ENCODE data around the gene TNFRSF4. TPM values are rescaled to one million over a fixed set of nuclear protein-coding genes. Genes with fewer than 3 reads are reported as not detected.
A peak's percentile ranks its signal among the peaks of the same experiment; 100 is the strongest.

Gene TNFRSF4
- total and polyA plus RNA-seq, 9 of the 15 experiments (the other 6 are each of a cell fraction or from before 2014, with no cell fraction given) = 0.07 to 0.44 (median 0.19) TPM; not detected in 5

DNA sequence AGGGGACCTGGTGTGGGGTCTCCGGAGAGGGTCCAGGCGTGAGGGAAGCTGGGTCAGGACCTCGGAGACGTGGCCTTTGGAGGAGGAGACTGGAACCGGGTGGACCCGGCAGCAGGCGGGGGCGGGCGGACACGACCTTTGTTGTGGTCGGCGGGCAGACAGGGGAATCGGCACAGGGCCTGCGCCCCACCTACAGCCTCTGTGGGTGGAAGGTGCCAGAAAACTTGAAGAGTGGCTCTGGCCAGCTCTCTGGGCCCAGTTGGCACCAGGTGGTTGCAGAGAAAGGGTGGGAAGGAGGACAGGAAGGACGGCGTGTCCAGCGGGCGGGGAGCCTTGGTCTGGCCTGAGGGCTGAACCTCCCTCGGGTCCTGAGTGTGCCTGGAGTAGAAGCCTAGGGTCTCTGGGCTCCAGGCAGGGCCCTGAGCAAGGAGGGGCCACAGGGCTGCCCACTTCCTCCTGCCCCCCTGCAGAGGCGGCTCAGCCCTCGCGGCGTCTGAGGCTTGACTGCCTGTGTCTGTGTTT lies 48.0 kb downstream of the TNFRSF4 start:
- intact Hi-C loops (cut with micrococcal nuclease) (no loop called here), in situ Hi-C loops (cut with MboI) (no loop called here)
- FAIRE-seq = no peak
- BruUV-seq (replicated peaks) = no TSS peak
- Histone ChIP-seq H3K79me2 (ENCODE audit: control insufficient read depth, insufficient read depth, low read length) (no peaks in the 10 kb centered on the region), H3K4me1 (replicated peaks in 1 of 2; ENCODE audit: control insufficient read depth in 2 of 2, insufficient read depth in 2 of 2, low read length in 2 of 2) (peaks cover 0 to 93% of the 10 kb centered on the region in 2 experiments; a peak in 2 of 5 replicates), H3K27ac (ENCODE audit: extremely low read depth, low read depth, low read length) (no peak overlapping the region), H2AFZ (ENCODE audit: low read depth, low read length) (no peak overlapping the region), H4K20me1 (replicated peaks; ENCODE audit: control insufficient read depth, insufficient read depth, low read length) (peaks cover 6% of the 10 kb centered on the region; the same call in 1 of the 2 replicates), H3K4me3 (no peak overlapping the region), H3K9ac (ENCODE audit: insufficient read depth in 1 of 2, low read depth in 2 of 2, low read length in 2 of 2) (no peak overlapping the region; a peak in 2 of 4 replicates), H3K36me3 (ENCODE audit: control insufficient read depth, insufficient read depth, low read length) (no peaks in the 10 kb centered on the region), H3K4me2 (ENCODE audit: insufficient read depth, low read length) (no peak overlapping the region), H3K9me1 (ENCODE audit: control insufficient read depth, insufficient read depth, low read length) (no peaks in the 10 kb centered on the region), H3K9me3 (replicated peaks; ENCODE audit: control insufficient read depth, insufficient read depth, low read depth, low read length) (no peaks in the 10 kb centered on the region), H3K27me3 (ENCODE audit: control insufficient read depth in 2 of 2, insufficient read depth in 2 of 2, low read length in 2 of 2) (peaks cover 72 to 86% of the 10 kb centered on the region in 2 experiments)
- POLR2A ChIA-PET = no interaction called here
- 10% methylated on average over 18 of the region's 23 CpGs for WGBS (ENCODE audit: insufficient coverage, low coverage, missing lambda C conversion rate)
- no peak for ATAC-seq
- DNase-seq (ENCODE audit: extremely low read depth in 1 of 4, low spot score in 3 of 4) = peak in 1 of 4 experiments; percentile 48
- CTCF ChIA-PET (ENCODE audit: low intra/inter-chr PET ratio) = no interaction called here
- TF ChIP-seq EGR1 (conservative IDR thresholded peaks at IDR 0.05) = peak; percentile 73
- TF ChIP-seq ELF1 (tag; IDR thresholded peaks at IDR 0.05) = no peak
- no peak for TF ChIP-seq ZFPM2 (CRISPR knock-in tag; IDR thresholded peaks at IDR 0.05)
- TF ChIP-seq ETS1 (conservative IDR thresholded peaks at IDR 0.05; ENCODE audit: control insufficient read depth, low read depth, low read length) = no peak
- TF ChIP-seq NCOR1 (IDR thresholded peaks at IDR 0.05) = no peak
- no peak for TF ChIP-seq ZNF449 (CRISPR knock-in tag; IDR thresholded peaks at IDR 0.05)
- TF ChIP-seq RNF219 (CRISPR knock-in tag; IDR thresholded peaks at IDR 0.05) = no peak
- no peak for TF ChIP-seq RAD21 (CRISPR knock-in tag; conservative IDR thresholded peaks at IDR 0.05 in 1 of 2, IDR thresholded peaks at IDR 0.05 in 1 of 2)
- no peak for TF ChIP-seq RBFOX2 (IDR thresholded peaks at IDR 0.05; ENCODE audit: low read depth, low read length)
- TF ChIP-seq, protein P1, sequence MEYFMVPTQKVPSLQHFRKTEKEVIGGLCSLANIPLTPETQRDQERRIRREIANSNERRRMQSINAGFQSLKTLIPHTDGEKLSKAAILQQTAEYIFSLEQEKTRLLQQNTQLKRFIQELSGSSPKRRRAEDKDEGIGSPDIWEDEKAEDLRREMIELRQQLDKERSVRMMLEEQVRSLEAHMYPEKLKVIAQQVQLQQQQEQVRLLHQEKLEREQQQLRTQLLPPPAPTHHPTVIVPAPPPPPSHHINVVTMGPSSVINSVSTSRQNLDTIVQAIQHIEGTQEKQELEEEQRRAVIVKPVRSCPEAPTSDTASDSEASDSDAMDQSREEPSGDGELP (CRISPR knock-in tag; IDR thresholded peaks at IDR 0.05; ENCODE audit: borderline replicate concordance) = 0 out of 2 replicates have a peak, but pooled peaks have one; percentile 12
- TF ChIP-seq, protein P2, sequence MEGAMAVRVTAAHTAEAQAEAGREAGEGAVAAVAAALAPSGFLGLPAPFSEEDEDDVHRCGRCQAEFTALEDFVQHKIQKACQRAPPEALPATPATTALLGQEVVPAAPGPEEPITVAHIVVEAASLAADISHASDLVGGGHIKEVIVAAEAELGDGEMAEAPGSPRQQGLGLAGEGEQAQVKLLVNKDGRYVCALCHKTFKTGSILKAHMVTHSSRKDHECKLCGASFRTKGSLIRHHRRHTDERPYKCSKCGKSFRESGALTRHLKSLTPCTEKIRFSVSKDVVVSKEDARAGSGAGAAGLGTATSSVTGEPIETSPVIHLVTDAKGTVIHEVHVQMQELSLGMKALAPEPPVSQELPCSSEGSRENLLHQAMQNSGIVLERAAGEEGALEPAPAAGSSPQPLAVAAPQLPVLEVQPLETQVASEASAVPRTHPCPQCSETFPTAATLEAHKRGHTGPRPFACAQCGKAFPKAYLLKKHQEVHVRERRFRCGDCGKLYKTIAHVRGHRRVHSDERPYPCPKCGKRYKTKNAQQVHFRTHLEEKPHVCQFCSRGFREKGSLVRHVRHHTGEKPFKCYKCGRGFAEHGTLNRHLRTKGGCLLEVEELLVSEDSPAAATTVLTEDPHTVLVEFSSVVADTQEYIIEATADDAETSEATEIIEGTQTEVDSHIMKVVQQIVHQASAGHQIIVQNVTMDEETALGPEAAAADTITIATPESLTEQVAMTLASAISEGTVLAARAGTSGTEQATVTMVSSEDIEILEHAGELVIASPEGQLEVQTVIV (CRISPR knock-in tag; IDR thresholded peaks at IDR 0.05; ENCODE audit: borderline replicate concordance) = no peak
- no peak for TF ChIP-seq LEF1 (IDR thresholded peaks at IDR 0.05)

Data from K562 (cell line).